Endodermal cell (in vitro differentiated cells): Measurements from ENCODE around the gene SLC5A11. TPM values are rescaled to one million over a fixed set of nuclear protein-coding genes. Genes with fewer than 3 reads are reported as not detected.

Experiments
- DNase-seq: peaks from one replicate; pipeline ENCODE4 v3.0.0-alpha.2; 2017
- H3K27ac ChIP-seq: 2 replicates; pipeline ENCODE4 v1.5.1; 2013; ENCODE audit warnings: mild to moderate bottlenecking, low read depth, low read length, moderate library complexity
- H3K27me3 ChIP-seq: 2 replicates; pipeline ENCODE4 v1.6.1; 2013; ENCODE audit warnings: mild to moderate bottlenecking, low read length, moderate library complexity; ENCODE audit not compliant: insufficient read depth, control insufficient read depth, poor library complexity, severe bottlenecking
- H3K36me3 ChIP-seq: 2 replicates; pipeline ENCODE4 v1.7.0; 2013; ENCODE audit warnings: mild to moderate bottlenecking, low read length, moderate library complexity; ENCODE audit not compliant: control insufficient read depth, insufficient read depth
- H3K4me1 ChIP-seq: one replicate; pipeline ENCODE4 v1.7.0; 2013; ENCODE audit warnings: low read length; ENCODE audit not compliant: control insufficient read depth, insufficient read depth
- H3K4me3 ChIP-seq: 2 replicates; pipeline ENCODE4 v1.5.1; 2013; ENCODE audit warnings: mild to moderate bottlenecking, low read length, moderate library complexity
- H3K9ac ChIP-seq: 2 replicates; pipeline ENCODE4 v1.6.1; 2013; ENCODE audit warnings: mild to moderate bottlenecking, low read length, moderate library complexity; ENCODE audit not compliant: poor library complexity, severe bottlenecking; ENCODE audit errors: extremely low read depth
- H3K9me3 ChIP-seq: 2 replicates; pipeline ENCODE4 v1.6.1; 2013; ENCODE audit warnings: mild to moderate bottlenecking, low read length, moderate library complexity; ENCODE audit not compliant: control insufficient read depth
- H3K27ac Mint-ChIP-seq: 2 replicates; pipeline ENCODE4 v1.8.0; 2020; ENCODE audit warnings: mixed read lengths
- H3K27me3 Mint-ChIP-seq: 2 replicates; pipeline ENCODE4 v1.8.0; 2021; ENCODE audit warnings: mild to moderate bottlenecking, mixed read lengths; ENCODE audit not compliant: insufficient read depth
- H3K36me3 Mint-ChIP-seq: 2 replicates; pipeline ENCODE4 v1.8.0; 2020; ENCODE audit warnings: low read depth, mixed read lengths
- H3K4me1 Mint-ChIP-seq: 2 replicates; pipeline ENCODE4 v1.8.0; 2020; ENCODE audit warnings: mixed read lengths
- H3K4me3 Mint-ChIP-seq: 2 replicates; pipeline ENCODE4 v1.8.0; 2020; ENCODE audit warnings: mild to moderate bottlenecking, moderate library complexity, mixed read lengths
- H3K9me3 Mint-ChIP-seq: 2 replicates; pipeline ENCODE4 v1.8.0; 2020; ENCODE audit warnings: mild to moderate bottlenecking, mixed read lengths
- CTCF ChIP-seq: fragments of 200-600 bp; sonication (generic); conservative IDR thresholded peaks from 2 replicates; pipeline ENCODE4 v1.5.0; 2021; ENCODE audit warnings: antibody characterized with exemption, mild to moderate bottlenecking
- WGBS, 2 experiments: methylation state at CpG; one replicate each; pipeline versions ENCODE4 v1.1.5 to v1.1.7; 2013; ENCODE audit warnings: missing lambda C conversion rate in 2 of 2, mixed read lengths in 1 of 2; ENCODE audit not compliant: insufficient coverage in 1 of 2, insufficient read length in 1 of 2; 5-methylcytosine and 5-hydroxymethylcytosine counted together
- total RNA-seq, 2 donors: library from RNA; stranded (reverse); fragmentation: NEBNext Ultra II Directional in 1 of 2; extraction: Animal tissue kit (Norgen Biotek cat#: 25700) in 1 of 2; gene quantifications; 2 replicates in 1 of 2; 3 replicates in 1 of 2; pipeline ENCODE4 v1.2.1, GENCODE V29; 2021

SLC5A11 gene
- total RNA-seq, 2 donors from 2014 or later = 0.29 TPM; not detected in 1

- H3K36me3 Mint-ChIP-seq = no peaks in the 10 kb centered on the region
- H3K9me3 ChIP-seq = no peaks in the 10 kb centered on the region
- no peaks in the 10 kb centered on the region for H3K36me3 ChIP-seq
- H3K9me3 Mint-ChIP-seq = no peaks in the 10 kb centered on the region
- H3K27ac Mint-ChIP-seq = no peak overlapping the region
- H3K4me3 Mint-ChIP-seq = no peak overlapping the region
- no peak for TF ChIP-seq CTCF
- no peak overlapping the region for H3K27ac ChIP-seq
- DNase-seq = peak; percentile 64
- no peak overlapping the region for H3K4me3 ChIP-seq
- peaks cover 6% of the 10 kb centered on the region for H3K27me3 ChIP-seq
- no peak overlapping the region for H3K9ac ChIP-seq
- no peaks in the 10 kb centered on the region for H3K4me1 ChIP-seq
- H3K27me3 Mint-ChIP-seq = peaks cover 1% of the 10 kb centered on the region
- no peaks in the 10 kb centered on the region for H3K4me1 Mint-ChIP-seq
These were observed 54.5 kb downstream of the SLC5A11 start for GRCh38 chr16:24900230-24900629.

GRCh38 chr16:24906199-24906808 lies 60.5 kb downstream of the SLC5A11 start:
- H3K27ac ChIP-seq = no peak overlapping the region
- Mint-ChIP-seq H3K27ac (no peak overlapping the region), H3K4me3 (no peak overlapping the region), H3K36me3 (no peaks in the 10 kb centered on the region), H3K9me3 (no peaks in the 10 kb centered on the region), H3K4me1 (no peaks in the 10 kb centered on the region), H3K27me3 (no peaks in the 10 kb centered on the region)
- H3K27me3 ChIP-seq = no peaks in the 10 kb centered on the region
- H3K9ac ChIP-seq = no peak overlapping the region
- H3K36me3 ChIP-seq = no peaks in the 10 kb centered on the region
- H3K4me3 ChIP-seq = no peak overlapping the region
- H3K4me1 ChIP-seq = no peaks in the 10 kb centered on the region
- 61 to 79% methylated on average over 7 to 14 of the region's 14 CpGs for WGBS, 2 experiments
- TF ChIP-seq CTCF = peak; percentile 72
- no peaks in the 10 kb centered on the region for H3K9me3 ChIP-seq
- no peak for DNase-seq

- Mint-ChIP-seq H3K4me3 (no peak overlapping the region), H3K36me3 (no peaks in the 10 kb centered on the region), H3K4me1 (no peaks in the 10 kb centered on the region), H3K27me3 (no peaks in the 10 kb centered on the region), H3K27ac (no peak overlapping the region), H3K9me3 (no peaks in the 10 kb centered on the region)
- H3K4me1 ChIP-seq = no peaks in the 10 kb centered on the region
- H3K27ac ChIP-seq = no peak overlapping the region
- H3K4me3 ChIP-seq = no peak overlapping the region
- H3K27me3 ChIP-seq = no peaks in the 10 kb centered on the region
- no peaks in the 10 kb centered on the region for H3K9me3 ChIP-seq
- no peak for DNase-seq
- H3K36me3 ChIP-seq = no peaks in the 10 kb centered on the region
- no peak overlapping the region for H3K9ac ChIP-seq
- TF ChIP-seq CTCF = no peak
- WGBS, 2 experiments = 93 to 100% methylated on average over 3 to 10 of the region's 10 CpGs
These were observed 61.1 kb downstream of the SLC5A11 start for GRCh38 chr16:24906901-24907300.
